Uterus (tissue), 4 donors: ENCODE measurements around the gene CAMK2G. TPM values are rescaled to one million over a fixed set of nuclear protein-coding genes. Genes with fewer than 3 reads are reported as not detected.

Source experiments
- DNase-seq, 2 donors: peaks; one replicate each; pipeline ENCODE4 v3.0.0-alpha.2; 2019 to 2020
- H3K27ac ChIP-seq, 2 donors: fragments of 200-600 bp; sonication (generic); 1 replicate in 1 of 2; 2 replicates in 1 of 2; pipeline ENCODE4 v1.5.1; 2016 to 2018
- H3K27me3 ChIP-seq, 2 donors: fragments of 200-600 bp; sonication (generic); one replicate each; pipeline ENCODE4 v1.5.1; 2018 to 2019; ENCODE audit warnings: control low read depth in 1 of 2
- H3K36me3 ChIP-seq, 2 donors: fragments of 200-600 bp; sonication (generic); one replicate each; pipeline ENCODE4 v1.5.1; 2019; ENCODE audit warnings: control low read depth in 1 of 2
- H3K4me1 ChIP-seq, 2 donors: fragments of 200-600 bp; sonication (generic); one replicate each; pipeline ENCODE4 v1.5.1; 2018 to 2019; ENCODE audit warnings: control low read depth in 1 of 2
- H3K4me3 ChIP-seq, 2 donors: fragments of 200-600 bp; sonication (generic); 1 replicate in 1 of 2; 2 replicates in 1 of 2; pipeline ENCODE4 v1.5.1; 2018 to 2019; ENCODE audit warnings: mild to moderate bottlenecking in 1 of 2
- H3K9me3 ChIP-seq, 2 donors: fragments of 200-600 bp; sonication (generic); one replicate each; pipeline ENCODE4 v1.5.1; 2019; ENCODE audit warnings: control low read depth in 1 of 2
- CTCF ChIP-seq, 4 experiments: fragments of 200-600 bp in 2 of 4; fragments of 450-650 bp in 2 of 4; sonication (generic) in 2 of 4; IDR thresholded peaks; one replicate each; pipeline ENCODE4 v1.5.1; 2016 to 2019; ENCODE audit warnings: antibody characterized with exemption in 4 of 4, mild to moderate bottlenecking in 2 of 4, moderate library complexity in 1 of 4
- POLR2A ChIP-seq, 2 donors: fragments of 450-650 bp; IDR thresholded peaks; one replicate each; pipeline ENCODE4 v1.6.1; 2016; ENCODE audit warnings: antibody characterized with exemption in 2 of 2, mild to moderate bottlenecking in 1 of 2, moderate library complexity in 1 of 2
- intact Hi-C: fragments of 100-400 bp; cut with DNase I; formaldehyde crosslinking; loops from one replicate; pipeline ENCODE4 v1.15.1; 2023; ENCODE audit warnings: low total_unique reads
- total RNA-seq, 4 donors: library from RNA; depleted of rRNA in 3 of 4; stranded (reverse); fragments of >200 nt in 3 of 4; gene quantifications; one replicate each; pipeline versions ENCODE4 v1.1.0 to v1.2.4, GENCODE V29; 2014 to 2023
- donor health status: DM: yes; HTN: yes; CAD: no.

Gene CAMK2G
- total RNA-seq, 4 donors from 2014 or later = 17.9 to 79.9 (median 40.0) TPM

- Histone ChIP-seq H3K36me3 (no peaks in the 10 kb centered on the region), H3K27ac (no peak overlapping the region), H3K9me3 (no peaks in the 10 kb centered on the region), H3K27me3 (no peaks in the 10 kb centered on the region), H3K4me1 (no peaks in the 10 kb centered on the region), H3K4me3 (no peak overlapping the region)
- intact Hi-C loops = no loop called here
- TF ChIP-seq CTCF (IDR thresholded peaks at IDR 0.05) (no peak), POLR2A (IDR thresholded peaks at IDR 0.05) (no peak)
- DNase-seq = no peak
These were observed 59.2 kb downstream of the CAMK2G start for GRCh38 chr10:73814896-73815718.

DNA sequence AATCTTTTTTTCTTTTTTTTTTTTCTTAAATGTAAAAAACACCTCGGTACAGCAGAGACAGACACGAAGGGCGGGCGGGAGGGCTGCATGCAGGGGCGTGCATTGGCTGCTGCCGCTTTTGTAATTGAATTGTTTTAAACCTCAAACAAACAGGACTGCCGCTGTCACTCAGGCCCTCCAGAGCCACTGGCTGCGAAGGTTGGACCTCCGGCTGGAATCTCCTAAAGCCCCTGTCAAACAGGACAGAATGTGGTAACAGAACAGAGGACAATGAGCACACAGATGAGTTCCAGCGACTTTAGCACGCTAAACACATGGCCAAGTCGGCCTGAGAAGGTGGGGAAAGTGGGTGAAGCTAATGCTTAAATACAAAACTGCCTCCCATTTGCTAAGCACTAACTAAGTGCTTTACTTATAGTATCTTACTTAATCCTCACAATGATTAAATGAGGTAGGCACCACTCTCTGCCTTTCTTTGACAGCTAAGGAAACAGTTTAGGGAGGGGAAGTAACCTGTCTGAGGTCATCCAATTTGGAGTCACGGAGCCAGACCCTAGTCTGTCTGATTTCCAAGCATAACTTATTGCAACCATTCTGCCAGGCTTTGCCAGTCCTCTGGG is 60.0 kb downstream of the CAMK2G start:
- Histone ChIP-seq H3K27ac (no peak overlapping the region), H3K27me3 (no peaks in the 10 kb centered on the region), H3K4me1 (no peaks in the 10 kb centered on the region), H3K9me3 (no peaks in the 10 kb centered on the region), H3K36me3 (no peaks in the 10 kb centered on the region), H3K4me3 (no peak overlapping the region)
- TF ChIP-seq CTCF (IDR thresholded peaks at IDR 0.05) (no peak), POLR2A (IDR thresholded peaks at IDR 0.05) (no peak)
- DNase-seq = no peak
- intact Hi-C loops = no loop called here

DNA sequence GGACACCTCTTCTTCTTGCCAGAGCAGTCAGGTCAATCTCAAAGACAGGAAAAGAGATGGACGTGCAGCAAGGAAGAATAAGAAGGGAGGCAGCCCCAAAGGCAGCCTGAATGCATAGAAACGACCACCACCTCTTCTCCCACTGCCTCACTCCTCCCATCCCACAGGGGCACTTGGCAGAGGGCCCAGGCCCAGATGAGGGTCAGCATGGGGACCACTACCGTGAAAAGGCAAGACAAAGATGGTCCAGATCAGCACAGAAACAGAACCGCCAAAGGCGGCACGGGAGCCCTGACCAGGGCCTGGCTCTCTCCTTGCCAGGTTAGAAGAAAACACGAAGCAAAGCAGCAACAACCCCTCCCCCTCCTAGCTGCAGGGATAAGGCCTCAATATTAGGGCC is 61.0 kb downstream of the CAMK2G start:
- no peak overlapping the region for H3K27ac ChIP-seq
- intact Hi-C loops = no loop called here

GRCh38 chr10:73812657-73813056 is 61.7 kb downstream of the CAMK2G start:
- H3K27ac ChIP-seq = peak overlapping the region in 1 of 2 donors; percentile 66
- TF ChIP-seq CTCF (IDR thresholded peaks at IDR 0.05) (no peak), POLR2A (IDR thresholded peaks at IDR 0.05) (no peak)
- DNase-seq = no peak
- intact Hi-C loops = no loop called here
- H3K4me1 ChIP-seq = no peaks in the 10 kb centered on the region
- H3K4me3 ChIP-seq = no peak overlapping the region
- H3K36me3 ChIP-seq = no peaks in the 10 kb centered on the region
- H3K27me3 ChIP-seq = no peaks in the 10 kb centered on the region
- no peaks in the 10 kb centered on the region for H3K9me3 ChIP-seq

More for the DNA sequence above, 61.0 kb downstream of the CAMK2G start:
- no peaks in the 10 kb centered on the region for H3K36me3 ChIP-seq
- no peaks in the 10 kb centered on the region for H3K27me3 ChIP-seq
- H3K4me3 ChIP-seq = no peak overlapping the region
- no peaks in the 10 kb centered on the region for H3K9me3 ChIP-seq
- no peaks in the 10 kb centered on the region for H3K4me1 ChIP-seq
- no peak for DNase-seq
- no peak for TF ChIP-seq CTCF (IDR thresholded peaks at IDR 0.05)
- no peak for TF ChIP-seq POLR2A (IDR thresholded peaks at IDR 0.05)
